Ovary (tissue), 9 donors: ENCODE measurements around the gene CSMD2. TPM values are rescaled to one million over a fixed set of nuclear protein-coding genes. Genes with fewer than 3 reads are reported as not detected.

Experiments used
- DNase-seq, 5 donors: peaks; one replicate each; pipeline ENCODE4 v3.0.0-alpha.2; 2019 to 2020
- H3K27ac ChIP-seq, 2 donors: fragments of 200-600 bp; one replicate each; pipeline versions ENCODE4 v1.5.1 to v1.8.0; 2019 to 2022
- H3K27me3 ChIP-seq: fragments of 200-600 bp; one replicate; pipeline ENCODE4 v1.8.0; 2022
- H3K36me3 ChIP-seq: fragments of 200-600 bp; sonication (generic); one replicate; pipeline ENCODE4 v1.5.1; 2019
- H3K4me1 ChIP-seq: one replicate; pipeline ENCODE4 v1.8.1; 2013; ENCODE audit warnings: mild to moderate bottlenecking, moderate library complexity; ENCODE audit not compliant: insufficient read depth
- H3K4me3 ChIP-seq: fragments of 200-600 bp; sonication (generic); one replicate; pipeline ENCODE4 v1.5.1; 2017
- H3K9me3 ChIP-seq, 2 donors: fragments of 200-600 bp in 1 of 2; sonication (generic) in 1 of 2; one replicate each; pipeline versions ENCODE4 v1.5.1 to v1.8.1; 2013 to 2019; ENCODE audit warnings: mild to moderate bottlenecking in 1 of 2, moderate library complexity in 1 of 2
- CTCF ChIP-seq, 3 donors: fragments of 450-650 bp in 2 of 3; fragments of 200-600 bp in 1 of 3; IDR thresholded peaks; one replicate each; pipeline versions ENCODE4 v1.5.1 to v1.8.0; 2016 to 2022; ENCODE audit warnings: antibody characterized with exemption in 3 of 3, mild to moderate bottlenecking in 1 of 3
- EP300 ChIP-seq: sonication (generic); formaldehyde crosslinking; IDR thresholded peaks from one replicate; pipeline ENCODE4 v1.6.1; 2017; ENCODE audit warnings: antibody characterized with exemption
- POLR2A ChIP-seq: fragments of 450-650 bp; IDR thresholded peaks from one replicate; pipeline ENCODE4 v1.6.1; 2017; ENCODE audit warnings: antibody characterized with exemption, mild to moderate bottlenecking, moderate library complexity
- WGBS, 3 donors: extraction: QIAGEN DNeasy Blood & Tissue Kit in 1 of 3; methylation state at CpG; one replicate each; pipeline versions ENCODE4 v1.1.5 to v1.1.7; 2013 to 2017; 5-methylcytosine and 5-hydroxymethylcytosine counted together
- intact Hi-C, 4 donors: fragments of 100-400 bp; cut with DNase I; formaldehyde crosslinking; loops; one replicate each; pipeline versions ENCODE4 v1.11.0 to v1.15.1; 2022 to 2023
- polyA plus RNA-seq, 2 donors: library from polyadenylated mRNA; stranded (reverse); fragments of 200-250 nt in 1 of 2; fragments of 350-450 nt in 1 of 2; fragmentation: Illumina TruSeq in 1 of 2; extraction: RNeasy Lipid Tissue Mini Kit (QIAGEN cat#74804) in 1 of 2; gene quantifications; one replicate each; pipeline ENCODE4 v1.2.3, GENCODE V29; 2013 to 2014
- total RNA-seq, 7 donors: library from RNA; depleted of rRNA in 2 of 7; stranded (reverse); fragments of >200 nt in 2 of 7; fragmentation: NEBNext Ultra II Directional in 3 of 7; extraction: Animal tissue kit (Norgen Biotek cat#: 25700) in 3 of 7; gene quantifications; one replicate each; pipeline versions ENCODE4 v1.1.0 to v1.2.4, GENCODE V29; 2016 to 2023
- donor health status: DM: no; HTN: no; CAD: no; lungs with moderate emphysema.
- donor health status: DM: no; HTN: no; CAD: no.
- donor health status: Bipolar disorder and iron deficiency.
- donor health status: DM: yes; HTN: yes; CAD: no.
- donor health status: DM: no; HTN: no; CAD: no.
- donor health status: DM: yes; HTN: yes; CAD: no.

The CSMD2 gene
- total and polyA plus RNA-seq, 9 donors: 0.04 to 1.6 (median 0.18) TPM; not detected in 3

- H3K27ac ChIP-seq: no peak overlapping the region
- intact Hi-C loops: no loop called here
- no peaks in the 10 kb centered on the region for H3K9me3 ChIP-seq
- 75 to 95% (median 82%) methylated on average over 2 of the region's 2 CpGs for WGBS, 3 donors
- H3K27me3 ChIP-seq: no peaks in the 10 kb centered on the region
- H3K36me3 ChIP-seq: no peaks in the 10 kb centered on the region
- no peak overlapping the region for H3K4me3 ChIP-seq
- no peak for TF ChIP-seq EP300
- no peak for TF ChIP-seq CTCF (IDR thresholded peaks at IDR 0.05)
- TF ChIP-seq POLR2A: no peak
- DNase-seq: no peak
- no peaks in the 10 kb centered on the region for H3K4me1 ChIP-seq
Measured at GRCh38 chr1:34143975-34144374, 21.1 kb downstream of the CSMD2 start.

GRCh38 chr1:34140011-34140676, 24.9 kb downstream of the CSMD2 start:
- H3K4me1 ChIP-seq: no peaks in the 10 kb centered on the region
- H3K27me3 ChIP-seq: no peaks in the 10 kb centered on the region
- H3K36me3 ChIP-seq: no peaks in the 10 kb centered on the region
- no peak overlapping the region for H3K27ac ChIP-seq
- H3K4me3 ChIP-seq: no peak overlapping the region
- no peaks in the 10 kb centered on the region for H3K9me3 ChIP-seq
- 47 to 66% (median 55%) methylated on average over 7 of the region's 7 CpGs for WGBS, 3 donors
- no peak for DNase-seq
- TF ChIP-seq CTCF (IDR thresholded peaks at IDR 0.05): no peak
- TF ChIP-seq POLR2A: no peak
- no peak for TF ChIP-seq EP300
- intact Hi-C loops: no loop called here

- TF ChIP-seq CTCF (IDR thresholded peaks at IDR 0.05): no peak
- TF ChIP-seq EP300: no peak
- TF ChIP-seq POLR2A: no peak
- intact Hi-C loops: no loop called here
- DNase-seq: no peak
Measured at GRCh38 chr1:34137411-34137810, 27.6 kb downstream of the CSMD2 start.

GRCh38 chr1:34132161-34132420, 32.9 kb downstream of the CSMD2 start:
- Histone ChIP-seq H3K36me3 (no peaks in the 10 kb centered on the region), H3K4me1 (no peaks in the 10 kb centered on the region), H3K4me3 (no peak overlapping the region), H3K9me3 (no peaks in the 10 kb centered on the region), H3K27me3 (no peaks in the 10 kb centered on the region), H3K27ac (no peak overlapping the region)
- intact Hi-C loops: no loop called here
- no peak for DNase-seq
- 78 to 88% (median 81%) methylated on average over 4 of the region's 4 CpGs for WGBS, 3 donors
- no peak for TF ChIP-seq EP300
- no peak for TF ChIP-seq CTCF (IDR thresholded peaks at IDR 0.05)
- TF ChIP-seq POLR2A: no peak

More at GRCh38 chr1:34137411-34137810, 27.6 kb downstream of the CSMD2 start:
- Histone ChIP-seq H3K36me3 (no peaks in the 10 kb centered on the region), H3K9me3 (no peaks in the 10 kb centered on the region), H3K27me3 (no peaks in the 10 kb centered on the region), H3K4me3 (no peak overlapping the region), H3K27ac (no peak overlapping the region), H3K4me1 (no peaks in the 10 kb centered on the region)
- 67 to 90% (median 75%) methylated on average over 3 of the region's 3 CpGs for WGBS, 3 donors
